ENCODE data around the gene BMP7.
"Not testable (repeated sequence)": the region's sequence is repeated elsewhere in the genome, so short reads cannot be mapped to it uniquely, and the experiment has no call there.

Gene BMP7

GRCh38 chr20:57210911-57211280, 55.5 kb downstream of the BMP7 start:
- DNase-seq (ENCODE audit: low read depth), result no peak

GRCh38 chr20:57210054-57210910, 56.2 kb downstream of the BMP7 start:
- no peak for DNase-seq (ENCODE audit: low read depth)

GRCh38 chr20:57209413-57209812, 57.0 kb downstream of the BMP7 start:
- no peak for DNase-seq (ENCODE audit: low read depth)

- no peak for DNase-seq (ENCODE audit: low read depth)
Observed at GRCh38 chr20:57208198-57208597, 58.2 kb downstream of the BMP7 start.

GRCh38 chr20:57207251-57207650, 59.2 kb downstream of the BMP7 start:
- DNase-seq (ENCODE audit: low read depth), result no peak

GRCh38 chr20:57205606-57206219, 60.7 kb downstream of the BMP7 start:
- peak; percentile 33 for DNase-seq (ENCODE audit: low read depth)

GRCh38 chr20:57203986-57204385, 62.5 kb downstream of the BMP7 start:
- no peak for DNase-seq (ENCODE audit: low read depth)

- DNase-seq (ENCODE audit: low read depth), result no peak
Observed at GRCh38 chr20:57203204-57203603, 63.2 kb downstream of the BMP7 start.

GRCh38 chr20:57202309-57202708, 64.1 kb downstream of the BMP7 start:
- DNase-seq (ENCODE audit: low read depth), result no peak

GRCh38 chr20:57200882-57201695, 65.4 kb downstream of the BMP7 start:
- DNase-seq (ENCODE audit: low read depth), result no peak

- no peak for DNase-seq (ENCODE audit: low read depth)
Observed at GRCh38 chr20:57199656-57200405, 66.6 kb downstream of the BMP7 start.

- no peak for DNase-seq (ENCODE audit: low read depth)
Observed at GRCh38 chr20:57198132-57199072, 68.0 kb downstream of the BMP7 start.

- no peak for DNase-seq (ENCODE audit: low read depth)
Observed at GRCh38 chr20:57197352-57198131, 68.9 kb downstream of the BMP7 start.

GRCh38 chr20:57195469-57196100, 70.9 kb downstream of the BMP7 start:
- DNase-seq (ENCODE audit: low read depth), result no peak

GRCh38 chr20:57195023-57195422, 71.4 kb downstream of the BMP7 start:
- DNase-seq (ENCODE audit: low read depth), result no peak

- DNase-seq (ENCODE audit: low read depth), result no peak
Observed at GRCh38 chr20:57194154-57194553, 72.3 kb downstream of the BMP7 start.

GRCh38 chr20:57193094-57193493, 73.3 kb downstream of the BMP7 start:
- DNase-seq (ENCODE audit: low read depth), result no peak

- no peak for DNase-seq (ENCODE audit: low read depth)
Observed at GRCh38 chr20:57192311-57192710, 74.1 kb downstream of the BMP7 start.

- not testable (repeated sequence) for DNase-seq (ENCODE audit: low read depth)
Observed at GRCh38 chr20:57191265-57191638, 75.2 kb downstream of the BMP7 start.

All from fibroblast of the conjunctiva (primary cell).